ENCODE measurements around the gene SCAP. TPM values are rescaled to one million over a fixed set of nuclear protein-coding genes. Genes with fewer than 3 reads are reported as not detected.
A peak's percentile ranks its signal among the peaks of the same experiment; 100 is the strongest.

SCAP gene
- total RNA-seq, 1 experiment from 2014 or later, result 115 TPM

- TF ChIP-seq ZNF281 (CRISPR knock-in tag; IDR thresholded peaks at IDR 0.05), result peak; percentile 44; the same call in 1 of the 2 replicates
- TF ChIP-seq ZBTB21 (CRISPR knock-in tag; IDR thresholded peaks at IDR 0.05; ENCODE audit: borderline replicate concordance), result no peak
- no peak for TF ChIP-seq PREB (CRISPR knock-in tag; IDR thresholded peaks at IDR 0.05; ENCODE audit: borderline replicate concordance)
- no peak for TF ChIP-seq SMAD4 (CRISPR knock-in tag; IDR thresholded peaks at IDR 0.05)
- no peak for TF ChIP-seq ZSCAN18 (CRISPR knock-in tag; IDR thresholded peaks at IDR 0.05)
- TF ChIP-seq ARID4B (CRISPR knock-in tag; IDR thresholded peaks at IDR 0.05; ENCODE audit: borderline replicate concordance), result peak; percentile 50; the same call in 1 of the 2 replicates
- no peak for TF ChIP-seq TEAD4 (CRISPR knock-in tag; IDR thresholded peaks at IDR 0.05)
- 0 out of 2 replicates have a peak, but pooled peaks have one; percentile 16 for TF ChIP-seq CREB1 (CRISPR knock-in tag; IDR thresholded peaks at IDR 0.05)
- peak; percentile 84; the same call in 1 of the 2 replicates for TF ChIP-seq FOXP1 (CRISPR knock-in tag; IDR thresholded peaks at IDR 0.05; ENCODE audit: borderline replicate concordance)
- TF ChIP-seq, protein P1, sequence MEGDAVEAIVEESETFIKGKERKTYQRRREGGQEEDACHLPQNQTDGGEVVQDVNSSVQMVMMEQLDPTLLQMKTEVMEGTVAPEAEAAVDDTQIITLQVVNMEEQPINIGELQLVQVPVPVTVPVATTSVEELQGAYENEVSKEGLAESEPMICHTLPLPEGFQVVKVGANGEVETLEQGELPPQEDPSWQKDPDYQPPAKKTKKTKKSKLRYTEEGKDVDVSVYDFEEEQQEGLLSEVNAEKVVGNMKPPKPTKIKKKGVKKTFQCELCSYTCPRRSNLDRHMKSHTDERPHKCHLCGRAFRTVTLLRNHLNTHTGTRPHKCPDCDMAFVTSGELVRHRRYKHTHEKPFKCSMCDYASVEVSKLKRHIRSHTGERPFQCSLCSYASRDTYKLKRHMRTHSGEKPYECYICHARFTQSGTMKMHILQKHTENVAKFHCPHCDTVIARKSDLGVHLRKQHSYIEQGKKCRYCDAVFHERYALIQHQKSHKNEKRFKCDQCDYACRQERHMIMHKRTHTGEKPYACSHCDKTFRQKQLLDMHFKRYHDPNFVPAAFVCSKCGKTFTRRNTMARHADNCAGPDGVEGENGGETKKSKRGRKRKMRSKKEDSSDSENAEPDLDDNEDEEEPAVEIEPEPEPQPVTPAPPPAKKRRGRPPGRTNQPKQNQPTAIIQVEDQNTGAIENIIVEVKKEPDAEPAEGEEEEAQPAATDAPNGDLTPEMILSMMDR (IDR thresholded peaks at IDR 0.05), result peak; percentile 95
- TF ChIP-seq ZNF263 (CRISPR knock-in tag; IDR thresholded peaks at IDR 0.05; ENCODE audit: low read depth), result no peak
- TF ChIP-seq ESRRA (CRISPR knock-in tag; IDR thresholded peaks at IDR 0.05; ENCODE audit: borderline replicate concordance), result 0 out of 2 replicates have a peak, but pooled peaks have one; percentile 79
- no peak for TF ChIP-seq ATF1 (CRISPR knock-in tag; IDR thresholded peaks at IDR 0.05)
- TF ChIP-seq ZNF232 (CRISPR knock-in tag; IDR thresholded peaks at IDR 0.05), result peak; percentile 54; the same call in 1 of the 2 replicates
- TF ChIP-seq FOXJ3 (CRISPR knock-in tag; IDR thresholded peaks at IDR 0.05; ENCODE audit: borderline replicate concordance), result no peak
- TF ChIP-seq ZNF532 (CRISPR knock-in tag; IDR thresholded peaks at IDR 0.05; ENCODE audit: borderline replicate concordance), result 0 out of 2 replicates have a peak, but pooled peaks have one; percentile 11
- TF ChIP-seq NFATC4 (CRISPR knock-in tag; IDR thresholded peaks at IDR 0.05), result no peak
Measured at GRCh38 chr3:47475570-47476329, at the start of gene SCAP (continued).
